ENCODE measurements around the gene SAMD14. TPM values are rescaled to one million over a fixed set of nuclear protein-coding genes. Genes with fewer than 3 reads are reported as not detected.
"Not testable (repeated sequence)": the region's sequence is repeated elsewhere in the genome, so short reads cannot be mapped to it uniquely, and the experiment has no call there.

Gene SAMD14
- total RNA-seq, 6 donors from 2014 or later, result 0.49 to 16.8 (median 5.6) TPM

DNA sequence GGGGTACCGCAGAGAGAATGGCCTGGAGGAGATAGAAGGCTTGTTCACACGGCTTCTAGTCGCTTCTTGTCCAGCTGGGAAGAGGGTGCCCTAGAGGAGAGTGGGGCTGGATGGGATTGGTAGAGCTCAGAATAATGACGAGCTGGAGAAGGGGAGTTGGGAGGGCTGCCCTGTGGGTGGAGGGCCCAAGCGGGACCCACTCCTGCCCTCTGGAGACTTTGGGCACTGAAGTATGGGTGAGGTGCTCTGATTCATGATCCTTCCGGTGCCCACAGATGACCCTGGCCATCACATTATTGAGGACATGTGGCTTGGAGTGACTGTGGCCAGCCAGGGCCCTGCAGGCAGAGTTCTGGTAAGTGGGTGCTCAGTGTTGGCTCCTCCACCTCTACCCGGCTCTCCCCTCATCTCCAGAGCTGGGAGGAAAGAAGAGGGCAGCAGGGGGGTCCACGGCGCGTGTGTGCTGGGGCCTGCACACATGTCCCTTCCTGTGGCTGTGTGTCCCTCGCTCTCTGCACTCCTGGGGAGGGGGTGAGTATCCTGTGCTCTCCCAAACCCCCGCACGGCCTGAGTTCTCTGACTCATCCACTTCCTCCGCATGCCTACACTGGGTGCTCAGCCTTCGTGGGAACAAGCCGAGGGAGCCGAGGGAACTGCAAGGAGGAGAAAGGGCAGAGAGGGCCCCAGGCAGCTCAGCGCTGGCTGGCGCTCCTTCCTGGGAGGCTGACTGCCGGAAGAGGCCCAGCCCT, 65.5 kb downstream of the SAMD14 start:
- Histone ChIP-seq H3K36me3 (peaks cover 5 to 31% (median 23%) of the 10 kb centered on the region in 4 donors), H3K4me3 (no peak overlapping the region), H3K27ac (peak overlapping the region; percentile 90 to 97 (median 92)), H3K9me3 (no peaks in the 10 kb centered on the region), H3K4me1 (peaks cover 60 to 62% (median 60%) of the 10 kb centered on the region in 4 donors), H3K27me3 (no peaks in the 10 kb centered on the region)
- 41 to 43% methylated on average over 17 to 19 of the region's 20 CpGs for WGBS, 2 donors
- DNase-seq, result peak in 1 of 2 donors; percentile 83
- TF ChIP-seq EP300 (IDR thresholded peaks at IDR 0.05), result peak in 1 of 4 donors; percentile 4
- TF ChIP-seq POLR2AphosphoS5 (IDR thresholded peaks at IDR 0.05), result peak; percentile 50 to 58
- TF ChIP-seq, protein P1, sequence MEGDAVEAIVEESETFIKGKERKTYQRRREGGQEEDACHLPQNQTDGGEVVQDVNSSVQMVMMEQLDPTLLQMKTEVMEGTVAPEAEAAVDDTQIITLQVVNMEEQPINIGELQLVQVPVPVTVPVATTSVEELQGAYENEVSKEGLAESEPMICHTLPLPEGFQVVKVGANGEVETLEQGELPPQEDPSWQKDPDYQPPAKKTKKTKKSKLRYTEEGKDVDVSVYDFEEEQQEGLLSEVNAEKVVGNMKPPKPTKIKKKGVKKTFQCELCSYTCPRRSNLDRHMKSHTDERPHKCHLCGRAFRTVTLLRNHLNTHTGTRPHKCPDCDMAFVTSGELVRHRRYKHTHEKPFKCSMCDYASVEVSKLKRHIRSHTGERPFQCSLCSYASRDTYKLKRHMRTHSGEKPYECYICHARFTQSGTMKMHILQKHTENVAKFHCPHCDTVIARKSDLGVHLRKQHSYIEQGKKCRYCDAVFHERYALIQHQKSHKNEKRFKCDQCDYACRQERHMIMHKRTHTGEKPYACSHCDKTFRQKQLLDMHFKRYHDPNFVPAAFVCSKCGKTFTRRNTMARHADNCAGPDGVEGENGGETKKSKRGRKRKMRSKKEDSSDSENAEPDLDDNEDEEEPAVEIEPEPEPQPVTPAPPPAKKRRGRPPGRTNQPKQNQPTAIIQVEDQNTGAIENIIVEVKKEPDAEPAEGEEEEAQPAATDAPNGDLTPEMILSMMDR (IDR thresholded peaks at IDR 0.05), result peak in 2 of 6 experiments; percentile 2 to 23
- TF ChIP-seq POLR2A (IDR thresholded peaks at IDR 0.05), result no peak
- ATAC-seq (ENCODE audit: low FRiP score in 2 of 2), result peak; percentile 32 to 42

DNA sequence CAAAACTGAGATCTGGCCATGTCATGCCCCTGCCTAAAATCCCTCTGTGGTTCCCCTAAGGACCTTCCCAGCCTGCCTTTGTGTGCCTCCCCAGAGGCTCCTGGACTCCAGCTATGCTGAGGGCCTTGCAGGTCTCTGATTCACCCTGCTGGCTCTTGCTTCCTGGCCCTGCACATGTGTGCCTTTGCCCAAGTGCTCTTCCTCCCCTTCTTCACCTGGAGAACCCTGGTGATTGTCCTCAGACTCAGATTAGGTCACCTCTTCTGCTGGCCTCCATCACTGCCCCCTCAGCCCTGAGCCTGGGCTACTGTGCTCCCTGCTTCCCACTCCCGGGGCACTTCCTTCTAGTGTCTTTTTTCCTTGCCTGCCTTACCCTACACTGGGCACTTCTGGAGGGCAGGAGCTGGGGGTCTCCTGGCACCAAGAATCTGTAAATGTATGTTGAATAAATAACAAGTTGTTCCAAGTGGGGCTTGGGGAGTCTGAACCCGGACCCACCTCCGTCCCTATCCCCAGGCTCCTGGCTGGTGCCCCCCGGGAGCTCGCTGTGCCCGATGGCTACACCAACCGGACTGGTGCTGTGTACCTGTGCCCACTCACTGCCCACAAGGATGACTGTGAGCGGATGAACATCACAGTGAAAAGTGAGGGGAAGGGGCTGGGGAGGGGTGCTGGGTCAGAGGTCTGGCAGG, 66.3 kb downstream of the SAMD14 start:
- Histone ChIP-seq H3K4me3 (no peak overlapping the region), H3K4me1 (peaks cover 67 to 69% (median 68%) of the 10 kb centered on the region in 4 donors), H3K9me3 (no peaks in the 10 kb centered on the region), H3K27ac (peak overlapping the region; percentile 90 to 97 (median 92)), H3K27me3 (no peaks in the 10 kb centered on the region), H3K36me3 (peaks cover 0 to 23% (median 17%) of the 10 kb centered on the region in 4 donors)
- TF ChIP-seq EP300 (IDR thresholded peaks at IDR 0.05) (no peak), POLR2AphosphoS5 (IDR thresholded peaks at IDR 0.05) (peak; percentile 20 to 33)
- WGBS, 2 donors, result 84 to 87% methylated on average over 8 of the region's 8 CpGs
- ATAC-seq (ENCODE audit: low FRiP score in 2 of 2) (no peak), DNase-seq (peak in 1 of 2 donors; percentile 57)

DNA sequence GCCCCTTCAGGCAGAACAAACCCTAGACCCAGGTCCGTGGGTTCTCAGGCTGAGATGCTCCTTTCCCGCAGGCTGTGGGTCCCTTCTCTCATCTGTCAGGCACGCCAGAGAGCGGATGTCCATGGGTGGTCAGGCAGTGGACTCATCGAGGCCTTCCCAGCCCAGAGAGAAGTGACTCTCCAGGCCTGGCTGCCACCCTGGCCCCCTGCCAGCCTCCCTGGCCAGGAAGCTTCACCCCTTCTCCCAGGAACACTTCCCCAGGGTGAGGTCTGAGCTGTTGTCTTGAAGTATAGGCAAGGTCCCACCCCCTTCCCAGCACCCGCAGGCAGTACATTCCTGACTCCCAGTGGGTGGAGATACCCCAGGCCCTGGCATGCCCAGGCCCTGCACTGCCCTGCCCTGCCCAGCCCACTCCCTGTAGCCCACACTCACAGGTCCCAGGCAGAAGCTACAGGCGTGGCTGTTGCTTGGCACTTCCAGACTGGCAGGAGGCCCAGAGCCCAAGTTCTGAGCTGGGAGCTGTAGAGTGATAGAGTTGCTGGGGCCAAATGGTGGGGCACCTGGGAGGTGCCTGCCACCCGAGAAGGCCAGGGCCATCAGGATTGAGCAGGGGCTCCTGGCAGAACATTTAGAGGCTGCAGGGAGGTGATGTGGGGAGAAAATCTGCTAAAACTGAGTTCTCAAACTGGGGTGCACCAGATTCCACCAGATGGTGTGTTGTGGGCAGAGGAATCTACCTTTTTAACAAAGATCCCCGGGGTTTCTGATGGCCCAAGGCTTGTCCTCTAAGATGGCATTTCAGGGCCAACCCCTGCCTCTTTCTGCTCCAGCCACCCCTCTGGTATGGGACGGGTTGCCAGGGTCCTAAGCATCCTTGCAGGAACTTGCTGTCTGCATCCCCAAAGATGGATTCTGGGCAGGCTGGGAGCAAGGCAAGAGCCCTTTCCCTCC, 67.4 kb downstream of the SAMD14 start:
- DNase-seq (peak; percentile 92 to 97), ATAC-seq (ENCODE audit: low FRiP score in 2 of 2) (peak; percentile 68 to 92)
- peak overlapping the region; percentile 90 to 97 (median 92) for H3K27ac ChIP-seq
- peaks cover 0 to 14% (median 7%) of the 10 kb centered on the region in 4 donors for H3K36me3 ChIP-seq
- TF ChIP-seq POLR2A (IDR thresholded peaks at IDR 0.05) (peak in 2 of 4 donors; percentile 29 to 55), POLR2AphosphoS5 (IDR thresholded peaks at IDR 0.05) (peak; percentile 64 to 88), EP300 (IDR thresholded peaks at IDR 0.05) (peak in 1 of 4 donors; percentile 95)
- TF ChIP-seq, protein P1 (IDR thresholded peaks at IDR 0.05), result no peak
- H3K4me3 ChIP-seq, result no peak overlapping the region
- H3K4me1 ChIP-seq, result peaks cover 78 to 81% (median 79%) of the 10 kb centered on the region in 4 donors
- no peaks in the 10 kb centered on the region for H3K27me3 ChIP-seq
- no peaks in the 10 kb centered on the region for H3K9me3 ChIP-seq
- 43 to 56% methylated on average over 3 to 10 of the region's 10 CpGs for WGBS, 2 donors

DNA sequence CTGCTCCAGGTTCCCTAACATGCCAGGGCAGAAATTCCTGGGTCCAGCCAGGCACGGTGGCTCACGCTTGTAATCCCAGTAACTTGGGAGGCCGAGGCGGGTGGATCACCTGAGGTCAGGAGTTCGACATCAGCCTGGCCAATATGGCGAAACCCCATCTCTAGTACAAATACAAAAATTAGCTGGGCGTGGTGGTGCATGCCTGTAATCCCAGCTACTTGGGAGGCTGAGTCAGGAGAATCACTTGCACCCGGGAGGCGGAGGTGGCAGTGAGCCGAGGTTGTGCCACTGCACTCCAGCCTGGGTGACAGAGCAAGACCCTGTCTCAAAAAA, 68.3 kb downstream of the SAMD14 start:
- not testable (repeated sequence) for H3K9me3 ChIP-seq; H3K27me3 ChIP-seq; H3K36me3 ChIP-seq; DNase-seq; ATAC-seq (ENCODE audit: low FRiP score in 2 of 2)
- Histone ChIP-seq H3K4me3 (peak overlapping the region in 1 of 4 donors; percentile 18), H3K4me1 (peaks cover 82 to 88% (median 84%) of the 10 kb centered on the region in 4 donors), H3K27ac (peak overlapping the region; percentile 90 to 97 (median 92))
- WGBS, 2 donors, result 61 to 76% methylated on average over 10 of the region's 10 CpGs

DNA sequence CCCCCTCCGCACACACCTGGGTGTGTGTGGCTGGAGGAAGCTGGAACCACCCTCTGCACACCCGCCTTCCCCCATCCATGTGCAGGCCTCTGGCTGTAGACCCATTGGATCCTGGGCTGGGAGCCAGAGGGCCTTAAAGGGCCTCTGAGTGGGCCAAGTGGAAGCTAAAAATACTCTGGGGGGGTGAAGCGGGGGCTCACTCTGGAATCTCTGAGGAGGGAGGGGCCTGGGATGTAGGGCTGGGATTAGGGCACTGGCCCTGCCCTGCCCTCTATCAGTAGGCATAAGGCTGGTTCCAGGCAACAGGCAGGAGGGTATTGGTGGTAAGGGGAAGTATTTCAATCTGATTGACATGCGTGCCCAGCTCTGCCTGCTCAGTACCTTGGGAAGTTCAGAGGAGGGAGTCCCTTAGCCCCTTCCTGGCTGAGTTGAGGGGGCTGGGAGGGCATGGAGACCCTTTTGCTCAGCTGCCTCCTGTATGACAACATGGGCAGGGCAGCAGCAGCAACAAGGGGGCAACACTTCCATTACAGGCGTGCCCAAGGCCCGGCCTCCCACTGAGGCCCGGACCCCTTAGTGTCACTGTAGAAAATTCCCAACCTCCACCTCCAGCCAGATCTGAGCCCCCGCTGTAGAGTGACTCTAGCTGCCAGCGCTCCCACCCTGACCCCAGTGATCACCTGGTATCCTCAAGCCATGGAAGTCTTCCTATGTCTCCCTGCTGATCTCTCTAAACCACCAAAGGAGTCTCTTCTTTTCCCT, 68.8 kb downstream of the SAMD14 start:
- ATAC-seq (ENCODE audit: low FRiP score in 2 of 2) (peak; percentile 44 to 86), DNase-seq (peak in 1 of 2 donors; percentile 91)
- Histone ChIP-seq H3K27ac (peak overlapping the region; percentile 90 to 97 (median 92)), H3K36me3 (peaks cover 0 to 6% (median 1%) of the 10 kb centered on the region in 4 donors), H3K4me1 (peaks cover 82 to 88% (median 84%) of the 10 kb centered on the region in 4 donors), H3K4me3 (peak overlapping the region in 1 of 4 donors; percentile 85), H3K9me3 (no peaks in the 10 kb centered on the region), H3K27me3 (no peaks in the 10 kb centered on the region)
- TF ChIP-seq POLR2A (IDR thresholded peaks at IDR 0.05), result peak in 2 of 4 donors; percentile 33 to 62
- peak in 1 of 4 donors; percentile 65 for TF ChIP-seq EP300 (IDR thresholded peaks at IDR 0.05)
- TF ChIP-seq, protein P1 (IDR thresholded peaks at IDR 0.05), result no peak
- TF ChIP-seq POLR2AphosphoS5 (IDR thresholded peaks at IDR 0.05), result peak; percentile 49 to 66
- WGBS, 2 donors, result 69 to 77% methylated on average over 9 of the region's 9 CpGs

Measured in upper lobe of left lung (tissue), 6 donors.